SH-SY5Y (cell line): Measurements from ENCODE around the gene GLT8D2.

Source experiments
- GATA2 ChIP-seq: IDR thresholded peaks from 2 replicates; pipeline ENCODE4 v1.6.1; 2011; ENCODE audit warnings: mild to moderate bottlenecking, low read depth, low read length
- GATA3 ChIP-seq: IDR thresholded peaks from 2 replicates; pipeline ENCODE4 v1.6.1; 2011; ENCODE audit warnings: low read depth, mild to moderate bottlenecking, low read length, moderate library complexity

GRCh38 chr12:103994235-103994634, 55.8 kb downstream of the GLT8D2 start:
- no peak for TF ChIP-seq GATA2
- TF ChIP-seq GATA3: no peak
